ENCODE results near the gene ING4. TPM values are rescaled to one million over a fixed set of nuclear protein-coding genes. Genes with fewer than 3 reads are reported as not detected.

The ING4 gene
- total and polyA plus RNA-seq, 2 of the 13 experiments (the other 11 are each of a cell fraction or from before 2014, with no cell fraction given) = 14.4 to 32.4 TPM

GRCh38 chr12:6662906-6663742 is at the start of gene ING4 (continued):
- TF ChIP-seq ZNF318 (CRISPR knock-in tag; IDR thresholded peaks at IDR 0.05) (no peak), ZNF609 (CRISPR knock-in tag; IDR thresholded peaks at IDR 0.05; ENCODE audit: borderline replicate concordance) (no peak), TGIF2 (CRISPR knock-in tag; IDR thresholded peaks at IDR 0.05) (peak; percentile 24), GPN1 (CRISPR knock-in tag; IDR thresholded peaks at IDR 0.05; ENCODE audit: borderline replicate concordance) (no peak), SAFB2 (CRISPR knock-in tag; IDR thresholded peaks at IDR 0.05; ENCODE audit: borderline replicate concordance, low read depth) (no peak; the same call in 1 of the 2 replicates), SMYD3 (CRISPR knock-in tag; IDR thresholded peaks at IDR 0.05) (no peak), KMT2A (CRISPR knock-in tag; IDR thresholded peaks at IDR 0.05) (no peak; the same call in 1 of the 2 replicates), ZNF773 (CRISPR knock-in tag; IDR thresholded peaks at IDR 0.05; ENCODE audit: borderline replicate concordance) (no peak), MEIS2 (CRISPR knock-in tag; IDR thresholded peaks at IDR 0.05) (no peak), ATF7-NPFF (CRISPR knock-in tag; IDR thresholded peaks at IDR 0.05; ENCODE audit: low read depth) (no peak), ZSCAN12 (CRISPR knock-in tag; IDR thresholded peaks at IDR 0.05) (no peak), ZHX1 (CRISPR knock-in tag; IDR thresholded peaks at IDR 0.05; ENCODE audit: low read depth) (peak; percentile 99)
